Naive thymus-derived CD8-positive, alpha-beta T cell (primary cell): Measurements from ENCODE around the gene EEA1. TPM values are rescaled to one million over a fixed set of nuclear protein-coding genes. Genes with fewer than 3 reads are reported as not detected.
"Not testable (repeated sequence)": the region's sequence is repeated elsewhere in the genome, so short reads cannot be mapped to it uniquely, and the experiment has no call there.

Experiments used
- ATAC-seq, 2 donors: fragments of 150-1000 bp; cut with Tn5 transposase in 1 of 2; sonication (Bioruptor Pico), chemical (Tn5 transposase) in 1 of 2; 1 replicate in 1 of 2; 2 replicates in 1 of 2; pipeline ENCODE4 v1.10.0; 2021; ENCODE audit warnings: mild to moderate bottlenecking in 2 of 2, moderate library complexity in 2 of 2
- POLR2A ChIA-PET: fragments of 350-600 bp; sonication (Branson Sonifier 250); formaldehyde crosslinking; loops from one replicate; lab custom pipeline; 2021; ENCODE audit warnings: antibody characterized with exemption; lab: Charles Lee
- DNase-seq, 10 donors: peaks; one replicate each; pipeline versions ENCODE4 v3.0.0 to v3.0.0-alpha.2; 2020 to 2022
- H3K27ac Mint-ChIP-seq, 10 donors: one replicate each; pipeline ENCODE4 v1.8.0; 2020 to 2022; ENCODE audit warnings: mild to moderate bottlenecking in 10 of 10, mixed read lengths in 10 of 10, moderate library complexity in 4 of 10, inconsistent platforms in 1 of 10
- H3K27me3 Mint-ChIP-seq, 5 donors: one replicate each; pipeline ENCODE4 v1.8.0; 2021 to 2022; ENCODE audit warnings: mixed read lengths in 5 of 5
- H3K36me3 Mint-ChIP-seq, 3 donors: one replicate each; pipeline ENCODE4 v1.8.0; 2020 to 2022; ENCODE audit warnings: mixed read lengths in 3 of 3, mild to moderate bottlenecking in 2 of 3, inconsistent platforms in 1 of 3
- H3K4me1 Mint-ChIP-seq, 4 donors: one replicate each; pipeline ENCODE4 v1.8.0; 2021 to 2022; ENCODE audit warnings: mixed read lengths in 4 of 4
- H3K4me3 Mint-ChIP-seq, 10 donors: one replicate each; pipeline ENCODE4 v1.8.0; 2020 to 2022; ENCODE audit warnings: mild to moderate bottlenecking in 10 of 10, mixed read lengths in 10 of 10, moderate library complexity in 6 of 10, inconsistent platforms in 1 of 10
- H3K9me3 Mint-ChIP-seq, 9 donors: one replicate each; pipeline ENCODE4 v1.8.0; 2020 to 2022; ENCODE audit warnings: mixed read lengths in 9 of 9, mild to moderate bottlenecking in 3 of 9, inconsistent platforms in 1 of 9, moderate library complexity in 1 of 9
- polyA plus RNA-seq, 3 donors: library from polyadenylated mRNA; unstranded; fragments of 300-500 nt; fragmentation: Illumina TruSeq; gene quantifications; one replicate each; pipeline ENCODE4 v1.2.3, GENCODE V29; 2021
- total RNA-seq, 8 experiments: library from RNA in 2 of 8; stranded (reverse) in 2 of 8; gene quantifications; one replicate each; pipeline ENCODE4 v1.2.3 and lab custom pipeline; 2021 to 2026

The EEA1 gene
- 10 to 100 TPM; 17.4 to 22.0 TPM for total RNA-seq
- 10 to 100 TPM in 1 of 3 donors, 1 to 10 TPM in 2; 6.8 to 13.3 (median 7.9) TPM for polyA plus RNA-seq
- total RNA-seq (lab: John Stamatoyannopoulos, UW) = 58.3 to 76.3 (median 66.0) reads per million in 6 experiments

DNA sequence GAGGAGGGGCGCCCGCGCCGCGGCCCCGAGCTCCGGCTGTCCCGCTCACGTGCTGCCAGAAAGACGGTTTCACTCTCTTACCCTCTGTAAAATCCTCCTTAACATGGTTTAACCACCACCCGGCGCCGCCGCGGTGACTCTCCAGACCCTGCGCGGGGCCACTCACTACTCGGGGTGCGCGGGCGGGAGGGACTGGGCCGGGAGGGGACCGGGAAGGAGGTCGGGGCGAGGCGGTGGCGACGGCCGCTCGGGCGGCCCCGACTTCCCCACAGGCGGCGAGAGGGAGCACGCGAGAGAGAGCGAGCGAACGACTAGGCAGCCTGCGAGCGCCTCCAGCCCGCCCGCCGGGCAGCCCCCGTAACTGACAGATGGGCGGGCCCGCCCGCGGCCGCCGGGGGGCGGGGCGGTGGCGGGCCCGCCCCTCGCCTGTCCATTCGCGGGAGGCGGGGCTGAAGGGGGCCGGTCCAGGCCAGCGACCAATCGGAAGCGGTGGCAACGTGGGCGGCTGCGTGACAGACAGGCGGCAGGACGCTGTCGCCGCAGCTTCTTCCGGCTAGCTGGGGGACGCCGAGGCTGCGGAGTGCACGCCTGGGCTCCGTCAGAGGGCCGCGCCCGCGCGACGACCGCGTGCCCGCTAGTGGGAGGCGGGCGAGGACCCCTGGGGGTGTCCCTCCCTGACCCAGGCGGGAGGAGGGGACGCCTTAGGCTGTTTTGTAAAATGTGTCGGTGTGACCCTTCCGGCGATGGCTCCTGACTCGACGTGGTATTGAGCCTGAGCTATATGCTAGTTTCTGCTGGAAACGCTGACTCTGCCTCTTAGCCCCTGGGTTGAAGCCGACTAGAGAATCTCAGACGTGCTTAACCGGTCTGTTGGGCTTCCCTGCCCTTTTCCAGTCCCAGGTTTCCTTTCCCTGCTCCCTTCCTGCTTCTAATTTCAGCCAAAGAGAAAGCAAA is at the start of gene EEA1:
Gene EEA1 (minus strand): TSS at position 334 of the 954 bp plus-strand sequence. CDS start 229 bp downstream, at position 105.
- peak within 1 kb of the TSS; percentile 85 to 98 (median 96) for H3K27ac Mint-ChIP-seq
- DNase-seq = peak; percentile 87 to 97 (median 94)
- H3K4me3 Mint-ChIP-seq = peak within 1 kb of the TSS; percentile 80 to 94 (median 91)
- peak; percentile 81 to 84 for ATAC-seq
- no peaks in the 10 kb centered on the region for H3K9me3 Mint-ChIP-seq
- H3K27me3 Mint-ChIP-seq = no peaks in the 10 kb centered on the region
- peaks cover 16 to 43% (median 35%) of the 10 kb centered on the region in 4 donors for H3K4me1 Mint-ChIP-seq
- POLR2A ChIA-PET = interaction anchor here (0.6 to 5.7 kb wide), 21 partner anchors 15 to 747 kb away, joined by 3 to 56 read pairs (median 4); partner anchors contain the start of genes CRADD, MRPL42 and NUDT4
- H3K36me3 Mint-ChIP-seq = peaks cover 0 to 4% (median 0%) of the 10 kb centered on the region in 3 donors

DNA sequence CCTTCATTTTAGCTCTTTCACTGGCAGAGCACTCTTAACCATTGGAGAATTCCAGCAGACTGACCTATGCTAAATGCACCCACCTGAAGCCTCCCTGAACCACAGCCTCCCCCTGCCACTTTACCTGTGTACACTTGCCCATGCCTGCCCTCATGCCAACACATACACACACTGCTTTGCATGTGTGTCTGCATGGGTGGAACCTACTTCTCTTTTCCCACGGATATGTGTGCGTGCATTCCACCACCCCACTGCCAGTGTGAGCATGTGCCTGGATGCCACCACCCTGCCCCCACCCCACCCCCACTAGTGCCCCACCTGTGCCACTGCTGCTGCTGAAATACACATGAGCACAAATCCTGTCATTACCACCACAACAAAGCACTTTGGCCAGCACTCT is 49.5 kb upstream of the EEA1 start:
- Mint-ChIP-seq H3K4me1 (peaks cover 2 to 14% (median 9%) of the 10 kb centered on the region in 4 donors), H3K9me3 (peaks cover 0 to 35% (median 14%) of the 10 kb centered on the region in 9 donors), H3K27ac (no peak overlapping the region), H3K4me3 (no peak overlapping the region), H3K36me3 (peaks cover 4 to 21% (median 18%) of the 10 kb centered on the region in 3 donors), H3K27me3 (peaks cover 0 to 4% (median 0%) of the 10 kb centered on the region in 5 donors)
- POLR2A ChIA-PET = no interaction called here
- ATAC-seq (no peak), DNase-seq (no peak)

GRCh38 chr12:92977326-92977725 is 48.2 kb upstream of the EEA1 start:
- POLR2A ChIA-PET = interaction anchor here (1.5 kb wide), 1 partner anchor 48 kb away, joined by 5 read pairs; the partner anchor contains the start of gene EEA1
- H3K9me3 Mint-ChIP-seq = peaks cover 0 to 35% (median 14%) of the 10 kb centered on the region in 9 donors
- peak overlapping the region in 9 of 10 donors; percentile 19 to 74 (median 59) for H3K4me3 Mint-ChIP-seq
- H3K27me3 Mint-ChIP-seq = peaks cover 0 to 4% (median 1%) of the 10 kb centered on the region in 5 donors
- peak in 1 of 2 donors; percentile 49 for ATAC-seq
- H3K36me3 Mint-ChIP-seq = peaks cover 4 to 21% (median 18%) of the 10 kb centered on the region in 3 donors
- H3K27ac Mint-ChIP-seq = peak overlapping the region in 7 of 10 donors; percentile 23 to 91 (median 67)
- peak in 3 of 10 donors; percentile 2 to 28 (median 24) for DNase-seq
- peaks cover 2 to 14% (median 9%) of the 10 kb centered on the region in 4 donors for H3K4me1 Mint-ChIP-seq

DNA sequence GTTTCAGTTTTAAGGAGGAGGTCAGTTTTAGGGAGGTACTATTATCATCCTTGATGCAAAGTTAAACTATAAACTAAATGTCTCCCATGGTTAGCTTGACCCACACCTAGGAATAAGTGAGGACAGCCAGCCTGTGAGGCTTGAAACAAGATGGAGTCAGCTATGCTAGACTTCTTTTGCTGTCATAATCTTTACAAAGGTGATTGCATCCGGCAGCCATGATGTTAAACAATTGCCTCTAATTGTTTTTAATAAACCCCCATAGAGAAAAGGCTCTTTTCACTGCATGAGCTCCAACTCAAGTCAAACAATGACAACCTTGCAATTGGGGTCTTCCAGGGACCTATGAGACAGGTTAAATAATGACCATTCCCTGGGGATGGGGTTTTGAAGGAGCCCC is 45.7 kb upstream of the EEA1 start:
- Mint-ChIP-seq H3K36me3 (peaks cover 0 to 11% (median 4%) of the 10 kb centered on the region in 3 donors), H3K4me1 (peaks cover 2 to 20% (median 11%) of the 10 kb centered on the region in 4 donors), H3K27me3 (peaks cover 0 to 4% (median 1%) of the 10 kb centered on the region in 5 donors), H3K27ac (no peak overlapping the region), H3K9me3 (peaks cover 0 to 13% (median 2%) of the 10 kb centered on the region in 9 donors), H3K4me3 (no peak overlapping the region)
- ATAC-seq (no peak), DNase-seq (no peak)
- POLR2A ChIA-PET = no interaction called here

DNA sequence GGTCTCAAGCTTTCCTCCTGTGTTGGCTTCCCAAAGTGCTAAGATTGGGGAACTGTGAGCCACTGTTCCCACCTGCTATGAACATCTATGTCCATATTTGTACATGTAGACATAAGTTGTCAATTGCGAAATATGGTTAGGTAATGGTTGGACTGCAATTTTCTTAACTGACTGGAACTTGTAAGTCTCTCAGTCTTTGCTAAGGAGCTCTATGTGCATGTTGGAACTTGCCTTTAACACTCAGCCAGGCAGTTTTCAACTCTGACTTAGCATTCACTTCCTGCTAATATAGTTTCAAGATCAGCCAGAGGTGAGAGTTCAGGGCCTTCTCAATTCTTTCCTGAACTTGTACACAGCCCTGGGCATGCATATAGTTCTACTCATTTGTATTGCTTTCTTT is 44.5 kb upstream of the EEA1 start:
- Mint-ChIP-seq H3K4me1 (peaks cover 2 to 21% (median 11%) of the 10 kb centered on the region in 4 donors), H3K4me3 (no peak overlapping the region), H3K36me3 (peaks cover 0 to 11% (median 4%) of the 10 kb centered on the region in 3 donors), H3K27me3 (peaks cover 0 to 4% (median 1%) of the 10 kb centered on the region in 5 donors), H3K27ac (no peak overlapping the region), H3K9me3 (peaks cover 0 to 13% (median 2%) of the 10 kb centered on the region in 9 donors)
- ATAC-seq = no peak
- POLR2A ChIA-PET = no interaction called here
- no peak for DNase-seq

DNA sequence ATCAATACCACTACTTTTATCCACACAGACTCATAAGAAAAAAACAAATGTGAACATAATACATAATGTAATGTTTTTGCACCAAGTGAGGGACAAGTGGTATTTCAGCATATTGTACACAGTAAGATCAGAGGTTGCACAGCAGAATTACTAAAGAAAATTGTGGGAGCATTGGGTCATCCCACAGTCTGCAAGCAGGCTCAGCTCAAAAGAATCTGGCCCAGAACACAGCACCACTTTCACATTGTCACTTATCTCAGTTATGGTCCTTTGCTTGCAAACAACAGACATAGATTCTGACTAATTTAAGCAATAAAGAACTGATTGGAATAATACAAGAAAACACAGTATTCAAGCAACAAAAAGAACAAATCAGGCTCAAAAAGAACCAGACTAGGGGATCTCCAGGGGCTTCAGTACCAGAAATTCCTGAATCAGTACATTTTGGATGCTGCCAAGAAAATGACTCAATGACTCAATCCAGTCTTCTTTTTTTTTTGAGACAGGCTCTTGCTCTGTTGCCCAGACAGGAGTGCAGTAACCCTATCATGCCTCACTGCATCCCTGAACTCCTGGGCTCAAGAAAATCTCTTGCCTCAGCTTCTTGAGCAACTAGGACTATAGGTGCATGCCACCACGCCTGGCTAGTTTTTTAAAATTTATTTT is 42.9 kb upstream of the EEA1 start:
- DNase-seq (no peak), ATAC-seq (no peak)
- H3K27ac Mint-ChIP-seq = no peak overlapping the region
- peaks cover 0 to 13% (median 2%) of the 10 kb centered on the region in 9 donors for H3K9me3 Mint-ChIP-seq
- peaks cover 0 to 4% (median 1%) of the 10 kb centered on the region in 5 donors for H3K27me3 Mint-ChIP-seq
- H3K4me1 Mint-ChIP-seq = peaks cover 0 to 19% (median 2%) of the 10 kb centered on the region in 4 donors
- POLR2A ChIA-PET = no interaction called here
- H3K4me3 Mint-ChIP-seq = no peak overlapping the region
- peaks cover 0 to 11% (median 4%) of the 10 kb centered on the region in 3 donors for H3K36me3 Mint-ChIP-seq

DNA sequence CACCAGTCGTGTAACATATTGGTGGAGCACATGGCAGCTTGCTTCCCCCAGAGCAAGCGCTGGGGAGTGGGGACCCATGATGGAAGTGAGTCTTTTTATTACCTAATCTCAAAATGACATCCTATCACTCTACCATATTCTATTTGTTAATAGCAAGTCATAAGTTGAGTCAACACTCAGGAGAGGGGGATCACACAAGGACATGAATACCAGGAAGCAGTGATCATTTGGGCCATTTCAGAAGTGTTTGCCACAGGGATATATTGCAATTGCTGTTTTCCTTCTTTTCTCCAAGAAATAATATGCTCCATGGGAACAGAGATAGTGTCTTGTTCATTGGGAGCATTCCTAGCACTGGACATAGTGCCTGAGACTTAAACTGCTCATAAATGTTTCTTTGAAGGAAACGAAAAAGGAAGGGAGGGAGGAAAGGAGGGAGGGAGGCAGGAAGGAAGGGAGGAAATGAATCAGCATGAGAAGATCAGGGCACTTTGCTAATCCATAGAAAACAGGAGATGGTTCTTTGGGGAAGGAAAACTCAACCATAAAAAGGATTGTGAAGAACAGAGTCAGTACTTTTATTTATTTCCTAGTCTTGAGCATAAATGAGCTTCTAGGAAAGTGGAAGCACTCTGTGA is 39.2 kb upstream of the EEA1 start:
- DNase-seq (no peak), ATAC-seq (no peak)
- H3K27ac Mint-ChIP-seq = peak overlapping the region in 1 of 10 donors; percentile 17
- peaks cover 0 to 17% (median 0%) of the 10 kb centered on the region in 4 donors for H3K4me1 Mint-ChIP-seq
- peaks cover 0 to 1% (median 0%) of the 10 kb centered on the region in 5 donors for H3K27me3 Mint-ChIP-seq
- no peaks in the 10 kb centered on the region for H3K36me3 Mint-ChIP-seq
- POLR2A ChIA-PET = no interaction called here
- H3K4me3 Mint-ChIP-seq = no peak overlapping the region
- no peaks in the 10 kb centered on the region for H3K9me3 Mint-ChIP-seq

- H3K4me1 Mint-ChIP-seq, H3K27me3 Mint-ChIP-seq, DNase-seq, H3K9me3 Mint-ChIP-seq, POLR2A ChIA-PET, H3K36me3 Mint-ChIP-seq, ATAC-seq, H3K4me3 Mint-ChIP-seq: not testable (repeated sequence)
- peak overlapping the region in 1 of 10 donors; percentile 4 for H3K27ac Mint-ChIP-seq
Observed at GRCh38 chr12:92964378-92964777, 35.3 kb upstream of the EEA1 start.

DNA sequence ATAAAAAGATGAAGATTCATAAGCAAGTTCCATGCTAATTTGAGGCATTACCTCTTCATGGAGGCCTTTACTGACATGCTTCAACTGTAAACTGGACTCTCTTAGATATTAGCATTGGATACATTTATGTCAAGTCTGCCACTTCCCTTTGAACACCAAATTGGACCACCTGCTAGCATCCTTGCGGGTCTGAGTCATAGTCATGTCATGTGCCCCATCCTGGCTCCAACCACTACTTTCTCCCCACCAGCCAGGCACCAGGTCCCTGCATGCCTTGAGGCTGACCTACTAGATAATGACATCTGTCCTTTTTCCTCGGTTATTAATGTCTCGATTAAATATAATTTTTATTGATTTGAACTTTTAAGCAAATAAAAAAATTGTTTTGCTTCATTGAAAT is 32.9 kb upstream of the EEA1 start:
- DNase-seq (no peak), ATAC-seq (no peak)
- no peak overlapping the region for H3K27ac Mint-ChIP-seq
- H3K27me3 Mint-ChIP-seq = no peaks in the 10 kb centered on the region
- POLR2A ChIA-PET = no interaction called here
- H3K4me1 Mint-ChIP-seq = no peaks in the 10 kb centered on the region
- no peak overlapping the region for H3K4me3 Mint-ChIP-seq
- H3K36me3 Mint-ChIP-seq = no peaks in the 10 kb centered on the region
- H3K9me3 Mint-ChIP-seq = peaks cover 0 to 7% (median 0%) of the 10 kb centered on the region in 9 donors

DNA sequence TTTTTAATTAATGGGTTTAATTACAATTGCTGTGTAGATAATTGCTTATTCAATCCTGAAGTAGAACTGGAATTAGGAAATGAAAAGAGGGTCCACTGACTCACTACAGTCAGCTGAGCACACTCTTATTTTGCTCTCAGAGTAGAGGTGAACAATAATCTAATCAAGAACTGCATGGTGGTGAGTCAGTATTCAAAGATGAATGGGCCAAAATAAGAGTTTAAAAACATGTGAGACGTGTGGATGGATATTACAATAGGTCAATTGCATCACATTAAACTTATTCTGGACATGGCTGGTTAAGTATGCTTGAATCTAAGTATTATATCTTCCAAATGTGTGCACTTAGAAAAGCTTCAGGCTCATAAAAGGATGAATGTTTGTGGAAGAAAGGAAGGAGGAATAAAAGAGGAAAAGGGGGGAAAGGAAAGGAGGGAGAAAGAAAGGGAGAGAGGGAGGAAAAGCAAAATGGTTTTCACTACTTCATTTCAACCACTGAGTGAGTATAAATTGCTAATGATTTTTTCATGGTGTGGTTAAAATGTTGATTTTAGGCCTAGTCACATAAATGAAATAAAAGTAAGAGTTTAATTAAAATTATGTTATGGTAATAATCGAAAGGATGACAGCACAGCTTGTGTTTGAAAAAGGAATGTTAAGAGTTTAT is 27.0 kb upstream of the EEA1 start:
- Mint-ChIP-seq H3K4me3 (no peak overlapping the region), H3K4me1 (peaks cover 0 to 1% (median 0%) of the 10 kb centered on the region in 4 donors), H3K36me3 (no peaks in the 10 kb centered on the region), H3K9me3 (peaks cover 0 to 7% (median 0%) of the 10 kb centered on the region in 9 donors), H3K27ac (peak overlapping the region in 1 of 10 donors; percentile 46), H3K27me3 (no peaks in the 10 kb centered on the region)
- POLR2A ChIA-PET = no interaction called here
- DNase-seq (no peak), ATAC-seq (no peak)

GRCh38 chr12:92953747-92954146 is 24.7 kb upstream of the EEA1 start:
- no peak overlapping the region for H3K27ac Mint-ChIP-seq
- H3K36me3 Mint-ChIP-seq = no peaks in the 10 kb centered on the region
- POLR2A ChIA-PET = no interaction called here

More at GRCh38 chr12:92953747-92954146, 24.7 kb upstream of the EEA1 start:
- Mint-ChIP-seq H3K4me1 (peaks cover 0 to 3% (median 0%) of the 10 kb centered on the region in 4 donors), H3K9me3 (peaks cover 0 to 7% (median 0%) of the 10 kb centered on the region in 9 donors), H3K27me3 (peaks cover 0 to 2% (median 0%) of the 10 kb centered on the region in 5 donors), H3K4me3 (no peak overlapping the region)
- ATAC-seq (no peak), DNase-seq (no peak)
